H9 (cell line): Measurements from ENCODE around the gene HDLBP. TPM values are rescaled to one million over a fixed set of nuclear protein-coding genes. Genes with fewer than 3 reads are reported as not detected.

ENCODE experiments used
- DNase-seq: peaks from one replicate; pipeline ENCODE4 v3.0.0-alpha.2; 2017
- H2AFZ ChIP-seq: one replicate; pipeline ENCODE4 v1.6.1; 2013; ENCODE audit warnings: mild to moderate bottlenecking, low read length, control low read depth, moderate library complexity
- H2AK5ac ChIP-seq: 2 replicates; pipeline ENCODE4 v1.6.1; 2013; ENCODE audit warnings: low read length, control low read depth, mixed read lengths; ENCODE audit not compliant: insufficient read length
- H2BK120ac ChIP-seq: one replicate; pipeline ENCODE4 v1.6.1; 2013; ENCODE audit warnings: low read depth, mild to moderate bottlenecking, low read length, control low read depth, inconsistent platforms; ENCODE audit not compliant: poor library complexity, severe bottlenecking
- H2BK12ac ChIP-seq: 2 replicates; pipeline ENCODE4 v1.6.1; 2013; ENCODE audit warnings: low read length, control low read depth, mixed read lengths, low read depth; ENCODE audit not compliant: insufficient read length
- H2BK15ac ChIP-seq: 2 replicates; pipeline ENCODE4 v1.6.1; 2013; ENCODE audit warnings: low read depth, low read length, control low read depth
- H2BK20ac ChIP-seq: one replicate; pipeline ENCODE4 v1.6.1; 2013; ENCODE audit warnings: low read depth, mild to moderate bottlenecking, low read length, control low read depth, inconsistent platforms; ENCODE audit not compliant: poor library complexity, severe bottlenecking
- H2BK5ac ChIP-seq: 2 replicates; pipeline ENCODE4 v1.6.1; 2013; ENCODE audit warnings: low read length, control low read depth, mixed read lengths; ENCODE audit not compliant: insufficient read length
- H3K14ac ChIP-seq: 2 replicates; pipeline ENCODE4 v1.6.1; 2013; ENCODE audit warnings: low read length, control low read depth; ENCODE audit not compliant: insufficient read depth
- H3K18ac ChIP-seq: 2 replicates; pipeline ENCODE4 v1.6.1; 2013; ENCODE audit warnings: low read depth, mild to moderate bottlenecking, mixed read lengths, low read length, control low read depth; ENCODE audit not compliant: insufficient read length
- H3K23ac ChIP-seq: 2 replicates; pipeline ENCODE4 v1.6.1; 2013; ENCODE audit warnings: low read length, control low read depth, mixed read lengths, low read depth; ENCODE audit not compliant: insufficient read length
- H3K23me2 ChIP-seq: 2 replicates; pipeline ENCODE4 v1.6.1; 2013; ENCODE audit warnings: low read depth, mild to moderate bottlenecking, mixed read lengths, low read length, control low read depth; ENCODE audit not compliant: insufficient read length, poor library complexity, severe bottlenecking
- H3K27ac ChIP-seq: 2 replicates; pipeline ENCODE4 v1.5.1; 2013; ENCODE audit warnings: low read length, control low read depth, mixed read lengths, low read depth; ENCODE audit not compliant: insufficient read length
- H3K27me3 ChIP-seq: 2 replicates; pipeline ENCODE4 v1.6.1; 2013; ENCODE audit warnings: low read length, control low read depth, inconsistent platforms; ENCODE audit not compliant: insufficient read depth
- H3K4ac ChIP-seq: 2 replicates; pipeline ENCODE4 v1.6.1; 2013; ENCODE audit warnings: low read depth, mild to moderate bottlenecking, control low read depth, inconsistent platforms, low read length, moderate library complexity
- H3K4me1 ChIP-seq: 2 replicates; pipeline ENCODE4 v1.6.1; 2013; ENCODE audit warnings: low read length, control low read depth, inconsistent platforms; ENCODE audit not compliant: insufficient read depth
- H3K4me2 ChIP-seq: 2 replicates; pipeline ENCODE4 v1.6.1; 2013; ENCODE audit warnings: low read length, control low read depth, mixed read lengths; ENCODE audit not compliant: insufficient read length, insufficient read depth
- H3K56ac ChIP-seq: 2 replicates; pipeline ENCODE4 v1.6.1; 2013; ENCODE audit warnings: low read depth, mild to moderate bottlenecking, mixed read lengths, low read length, control low read depth; ENCODE audit not compliant: insufficient read length
- H3K79me1 ChIP-seq: 2 replicates; pipeline ENCODE4 v1.6.1; 2013; ENCODE audit warnings: low read depth, mild to moderate bottlenecking, moderate library complexity, low read length, control low read depth, inconsistent platforms; ENCODE audit not compliant: insufficient read depth, poor library complexity, severe bottlenecking
- H3K79me2 ChIP-seq: 2 replicates; pipeline ENCODE4 v1.6.1; 2013; ENCODE audit warnings: low read length, control low read depth, inconsistent platforms; ENCODE audit not compliant: insufficient read depth
- H3K9ac ChIP-seq: 2 replicates; pipeline ENCODE4 v1.6.1; 2013; ENCODE audit warnings: low read length, control low read depth, mixed read lengths; ENCODE audit not compliant: insufficient read length; ENCODE audit errors: extremely low read depth
- H3K9me3 ChIP-seq: one replicate; pipeline ENCODE4 v1.6.1; 2013; ENCODE audit warnings: low read depth, low read length, inconsistent platforms; ENCODE audit not compliant: control insufficient read depth
- H3T11ph ChIP-seq: one replicate; pipeline ENCODE4 v1.6.1; 2013; ENCODE audit warnings: mild to moderate bottlenecking, low read length, control low read depth, inconsistent platforms
- H4K20me1 ChIP-seq: one replicate; pipeline ENCODE4 v1.6.1; 2013; ENCODE audit not compliant: control insufficient read depth, insufficient read length, insufficient read depth
- H4K5ac ChIP-seq: 2 replicates; pipeline ENCODE4 v1.6.1; 2013; ENCODE audit warnings: low read depth, mild to moderate bottlenecking, mixed read lengths, low read length, control low read depth; ENCODE audit not compliant: insufficient read length
- H4K8ac ChIP-seq: replicated peaks from 2 replicates; pipeline ENCODE4 v1.6.1; 2013; ENCODE audit warnings: low read length, control low read depth, mixed read lengths, low read depth; ENCODE audit not compliant: insufficient read length
- H4K91ac ChIP-seq: 2 replicates; pipeline ENCODE4 v1.6.1; 2013; ENCODE audit warnings: low read depth, mild to moderate bottlenecking, moderate library complexity, mixed read lengths, low read length, control low read depth; ENCODE audit not compliant: insufficient read length
- H3K27ac Mint-ChIP-seq, 3 experiments: 2 replicates in 2 of 3; 3 replicates in 1 of 3; pipeline ENCODE4 v1.8.0; 2020 to 2021; ENCODE audit warnings: mixed read lengths in 3 of 3, mild to moderate bottlenecking in 1 of 3, moderate library complexity in 1 of 3
- H3K27me3 Mint-ChIP-seq: 2 replicates; pipeline ENCODE4 v1.8.0; 2021; ENCODE audit warnings: low read depth, mild to moderate bottlenecking, moderate library complexity, mixed read lengths
- H3K36me3 Mint-ChIP-seq, 3 experiments: 2 replicates in 2 of 3; 3 replicates in 1 of 3; pipeline ENCODE4 v1.8.0; 2020 to 2021; ENCODE audit warnings: low read depth in 3 of 3, mixed read lengths in 3 of 3; ENCODE audit not compliant: insufficient read depth in 1 of 3
- H3K4me1 Mint-ChIP-seq, 2 experiments: 2 replicates each; pipeline ENCODE4 v1.8.0; 2020; ENCODE audit warnings: mixed read lengths in 2 of 2
- H3K4me3 Mint-ChIP-seq, 2 experiments: 2 replicates in 1 of 2; 3 replicates in 1 of 2; pipeline ENCODE4 v1.8.0; 2020 to 2021; ENCODE audit warnings: mild to moderate bottlenecking in 2 of 2, mixed read lengths in 2 of 2, moderate library complexity in 1 of 2
- H3K9me3 Mint-ChIP-seq, 2 experiments: 2 replicates in 1 of 2; 3 replicates in 1 of 2; pipeline ENCODE4 v1.8.0; 2020; ENCODE audit warnings: mild to moderate bottlenecking in 2 of 2, mixed read lengths in 2 of 2, moderate library complexity in 1 of 2
- WGBS: extraction: QIAGEN DNeasy Blood & Tissue Kit; methylation state at CpG from one replicate; pipeline ENCODE4 v1.1.7; 2013; ENCODE audit warnings: missing lambda C conversion rate, low lambda C conversion rate, mixed read lengths; ENCODE audit not compliant: insufficient read length; ENCODE audit errors: extremely low coverage; 5-methylcytosine and 5-hydroxymethylcytosine counted together
- total RNA-seq: library from RNA; stranded (reverse); gene quantifications from 2 replicates; pipeline ENCODE4 v1.2.1, GENCODE V29; 2021
- TF ChIP-seq, protein P1 (sequence below): fragments of 200-600 bp; sonication (generic); conservative IDR thresholded peaks from 3 replicates; pipeline ENCODE4 v1.8.0; 2021; ENCODE audit warnings: antibody characterized with exemption, mild to moderate bottlenecking

Gene HDLBP
- total RNA-seq, 1 experiment from 2014 or later = 364 TPM

- Histone ChIP-seq H2AK5ac (no peak overlapping the region), H3K4me2 (no peak overlapping the region), H3K4me1 (no peaks in the 10 kb centered on the region; the same call in 1 of the 2 replicates), H4K20me1 (peaks cover 2% of the 10 kb centered on the region), H2BK5ac (no peak overlapping the region), H2BK12ac (no peak overlapping the region), H3K14ac (no peak overlapping the region), H3K23ac (no peak overlapping the region), H3K79me1 (peaks cover 8% of the 10 kb centered on the region), H2BK15ac (no peak overlapping the region), H2BK20ac (no peak overlapping the region), H3K4ac (no peak overlapping the region), H3K79me2 (peaks cover 15% of the 10 kb centered on the region; the same call in 1 of the 2 replicates), H3K23me2 (peaks cover 6% of the 10 kb centered on the region), H2AFZ (no peak overlapping the region), H4K91ac (no peak overlapping the region), H3T11ph (no peak overlapping the region), H2BK120ac (no peak overlapping the region), H3K56ac (no peak overlapping the region), H4K5ac (no peak overlapping the region), H3K18ac (no peak overlapping the region), H3K27ac (no peak overlapping the region), H3K9ac (peak overlapping the region; percentile 15), H3K9me3 (no peaks in the 10 kb centered on the region), H3K27me3 (no peaks in the 10 kb centered on the region), H4K8ac (no peak overlapping the region)
- H3K27me3 Mint-ChIP-seq = no peaks in the 10 kb centered on the region
- no CpG with 5 or more reads among the region's 5 CpGs for WGBS
- peaks cover 18 to 30% (median 25%) of the 10 kb centered on the region in 3 experiments; a peak in 6 of 7 replicates for H3K36me3 Mint-ChIP-seq
- H3K4me3 Mint-ChIP-seq = no peak overlapping the region; a peak in 3 of 5 replicates
- H3K4me1 Mint-ChIP-seq = peaks cover 32 to 45% of the 10 kb centered on the region in 2 experiments
- TF ChIP-seq, protein P1, sequence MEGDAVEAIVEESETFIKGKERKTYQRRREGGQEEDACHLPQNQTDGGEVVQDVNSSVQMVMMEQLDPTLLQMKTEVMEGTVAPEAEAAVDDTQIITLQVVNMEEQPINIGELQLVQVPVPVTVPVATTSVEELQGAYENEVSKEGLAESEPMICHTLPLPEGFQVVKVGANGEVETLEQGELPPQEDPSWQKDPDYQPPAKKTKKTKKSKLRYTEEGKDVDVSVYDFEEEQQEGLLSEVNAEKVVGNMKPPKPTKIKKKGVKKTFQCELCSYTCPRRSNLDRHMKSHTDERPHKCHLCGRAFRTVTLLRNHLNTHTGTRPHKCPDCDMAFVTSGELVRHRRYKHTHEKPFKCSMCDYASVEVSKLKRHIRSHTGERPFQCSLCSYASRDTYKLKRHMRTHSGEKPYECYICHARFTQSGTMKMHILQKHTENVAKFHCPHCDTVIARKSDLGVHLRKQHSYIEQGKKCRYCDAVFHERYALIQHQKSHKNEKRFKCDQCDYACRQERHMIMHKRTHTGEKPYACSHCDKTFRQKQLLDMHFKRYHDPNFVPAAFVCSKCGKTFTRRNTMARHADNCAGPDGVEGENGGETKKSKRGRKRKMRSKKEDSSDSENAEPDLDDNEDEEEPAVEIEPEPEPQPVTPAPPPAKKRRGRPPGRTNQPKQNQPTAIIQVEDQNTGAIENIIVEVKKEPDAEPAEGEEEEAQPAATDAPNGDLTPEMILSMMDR = no peak
- DNase-seq = peak; percentile 19
- H3K27ac Mint-ChIP-seq = peak overlapping the region in 1 of 3 experiments; percentile 53; a peak in 1 of 7 replicates
- no peaks in the 10 kb centered on the region; a peak in 1 of 5 replicates for H3K9me3 Mint-ChIP-seq
These were observed 44.9 kb downstream of the HDLBP start for GRCh38 chr2:241270531-241270930.
